GM21515 (cell line): ENCODE measurements around the gene ANKRD11.
"Not testable (repeated sequence)": the region's sequence is repeated elsewhere in the genome, so short reads cannot be mapped to it uniquely, and the experiment has no call there.

ENCODE experiments used
- ATAC-seq: cut with Tn5 transposase; IDR thresholded peaks from one replicate; pipeline ENCODE4 v1.9.1; 2021; ENCODE audit not compliant: unreplicated experiment

The ANKRD11 gene

DNA sequence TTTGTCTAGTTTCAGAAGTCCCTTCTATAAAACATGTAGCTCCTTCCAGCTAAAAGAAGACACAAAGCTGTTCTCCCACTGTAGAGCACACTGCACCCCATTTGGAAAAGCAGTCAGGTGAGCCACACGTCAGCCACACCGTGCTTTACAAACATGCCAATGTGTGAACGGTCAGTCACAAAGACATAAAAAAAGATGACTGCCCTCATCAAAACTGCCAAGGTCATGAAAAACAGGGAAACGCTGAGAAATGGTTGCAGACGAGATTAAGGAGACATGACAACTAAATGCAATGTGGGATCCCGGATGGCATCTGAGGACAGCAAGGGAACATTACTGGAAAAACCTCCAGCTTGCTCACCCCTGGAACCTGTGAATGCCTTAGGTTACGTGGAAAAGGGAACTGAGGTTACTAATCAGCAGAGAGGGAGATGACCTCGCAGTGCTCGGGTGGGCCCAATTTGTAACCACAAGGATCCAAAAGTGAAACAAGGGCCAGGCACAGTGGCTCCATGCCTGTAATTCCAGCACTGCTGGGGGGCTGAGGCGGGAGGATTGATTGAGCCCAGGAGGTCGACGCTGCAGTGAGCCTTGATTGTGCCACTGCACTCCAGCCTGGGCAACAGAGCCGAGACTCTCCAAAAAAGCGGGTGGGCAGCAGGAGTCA is 8.1 kb downstream of the ANKRD11 start:
- ATAC-seq: no peak

DNA sequence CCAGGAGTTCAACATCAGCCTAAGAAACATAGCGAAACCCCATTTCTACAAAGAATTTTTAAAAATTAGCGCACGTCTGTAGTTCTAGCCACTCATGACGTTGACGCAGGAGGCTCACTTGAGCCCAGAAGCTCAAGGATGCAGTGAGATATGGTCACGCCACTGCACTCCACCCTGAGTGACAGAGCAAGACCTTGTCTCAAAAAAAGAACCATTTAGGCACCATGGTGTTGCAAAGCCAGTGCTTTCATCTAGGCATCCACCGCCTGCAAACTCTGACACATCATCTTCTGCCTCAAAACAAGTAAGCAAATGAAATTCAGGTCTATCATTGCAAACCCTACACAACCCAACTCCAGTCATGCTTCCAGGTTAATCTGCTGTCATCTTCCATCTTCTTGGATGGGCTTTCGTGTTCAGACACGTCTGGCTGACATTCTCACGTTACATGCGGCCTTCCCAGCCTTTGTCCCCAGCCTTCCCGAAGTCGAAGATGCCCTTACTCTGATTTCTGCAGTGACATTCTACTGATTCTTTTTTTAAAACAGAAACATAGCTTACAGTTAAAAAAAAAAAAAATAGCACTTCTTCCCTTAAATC is 8.9 kb downstream of the ANKRD11 start:
- ATAC-seq: no peak

DNA sequence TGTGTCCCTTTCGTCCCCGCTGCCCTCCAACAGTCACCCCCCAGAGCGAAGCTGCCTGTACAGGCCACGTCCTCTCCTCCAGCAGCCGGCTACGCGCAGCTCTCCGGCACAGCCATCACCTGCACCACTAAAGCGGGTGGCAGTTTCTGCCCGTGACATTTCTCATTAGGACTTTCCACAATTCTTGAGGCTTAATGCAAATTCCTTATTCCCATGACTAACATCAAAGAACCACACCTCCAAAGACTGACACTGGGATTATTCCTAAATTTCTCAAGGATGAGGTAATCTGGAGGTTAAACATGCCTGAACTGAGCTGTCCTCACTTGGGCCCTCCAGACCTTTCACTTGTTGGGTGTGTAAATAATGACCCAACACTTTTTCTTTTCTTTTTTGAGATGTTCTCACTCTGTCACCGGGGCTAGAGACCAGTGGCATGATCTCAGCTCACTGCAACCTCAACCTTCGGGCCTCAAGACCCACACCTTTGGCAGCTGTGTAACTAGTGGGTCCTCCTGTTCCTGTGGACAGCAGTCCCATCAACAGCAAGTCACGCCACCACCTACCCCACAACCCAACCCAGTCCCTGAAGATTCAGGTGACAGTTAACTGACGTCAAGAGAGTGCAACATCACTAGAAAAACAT is 11.7 kb downstream of the ANKRD11 start:
- no peak for ATAC-seq

DNA sequence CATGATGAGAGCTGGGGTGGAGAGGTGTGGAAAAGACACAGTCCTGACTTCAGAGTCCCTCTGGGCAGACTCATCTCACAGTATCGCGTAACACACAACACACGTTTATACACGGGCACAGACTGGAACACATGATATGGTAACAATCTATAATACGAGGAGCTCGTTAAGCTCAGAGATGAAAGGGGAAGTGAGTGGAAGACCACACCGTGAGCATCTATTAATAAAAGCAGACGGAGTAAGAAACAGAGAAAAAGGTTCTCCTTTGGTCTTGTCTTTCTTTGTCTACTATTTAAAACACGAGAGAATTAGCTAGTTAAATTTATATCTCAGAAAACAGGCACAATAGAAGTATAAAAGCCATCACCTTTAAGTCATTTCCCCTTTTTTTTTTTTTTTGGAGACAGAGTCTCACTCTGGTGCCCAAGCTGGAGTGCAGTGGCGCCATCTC is 13.5 kb downstream of the ANKRD11 start:
- peak; percentile 55 for ATAC-seq

DNA sequence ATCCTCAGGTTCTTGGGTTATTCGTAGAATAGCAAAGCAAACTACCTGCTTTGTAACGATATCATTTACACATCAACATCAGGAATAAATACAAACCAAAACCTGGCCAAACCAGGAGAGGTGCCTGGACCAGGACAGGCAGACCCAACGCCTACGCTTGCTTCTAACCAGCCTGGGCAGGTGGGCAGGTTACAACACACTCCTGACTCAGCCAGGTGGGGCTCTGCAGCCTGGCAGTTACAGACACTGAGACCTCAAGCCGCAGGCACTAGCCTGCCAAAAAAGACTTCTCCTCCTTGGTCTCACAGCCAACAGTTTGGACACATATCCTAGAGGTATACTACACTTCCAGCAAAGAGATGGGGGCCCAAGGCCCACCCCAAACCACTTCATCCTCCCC is 14.0 kb downstream of the ANKRD11 start:
- peak; percentile 13 for ATAC-seq

DNA sequence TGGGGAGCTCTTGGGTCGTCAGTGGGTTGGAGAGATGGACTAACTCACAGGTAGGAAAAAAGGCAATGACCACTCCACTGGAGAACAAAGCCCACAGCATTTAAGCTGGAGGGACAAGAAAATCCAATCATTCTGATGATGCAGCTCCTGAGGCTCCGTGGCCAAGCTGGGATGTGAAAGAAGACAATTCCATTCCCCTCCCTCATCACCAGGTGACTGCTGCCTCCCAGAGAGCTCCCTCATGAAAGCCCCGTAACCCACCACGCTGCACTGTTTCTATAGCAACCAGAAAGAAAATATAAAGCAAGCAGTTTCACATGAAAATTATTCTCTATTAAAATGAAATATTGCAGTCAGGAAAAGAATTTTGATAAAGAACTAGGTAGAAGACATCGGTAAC is 15.2 kb downstream of the ANKRD11 start:
- ATAC-seq: no peak

DNA sequence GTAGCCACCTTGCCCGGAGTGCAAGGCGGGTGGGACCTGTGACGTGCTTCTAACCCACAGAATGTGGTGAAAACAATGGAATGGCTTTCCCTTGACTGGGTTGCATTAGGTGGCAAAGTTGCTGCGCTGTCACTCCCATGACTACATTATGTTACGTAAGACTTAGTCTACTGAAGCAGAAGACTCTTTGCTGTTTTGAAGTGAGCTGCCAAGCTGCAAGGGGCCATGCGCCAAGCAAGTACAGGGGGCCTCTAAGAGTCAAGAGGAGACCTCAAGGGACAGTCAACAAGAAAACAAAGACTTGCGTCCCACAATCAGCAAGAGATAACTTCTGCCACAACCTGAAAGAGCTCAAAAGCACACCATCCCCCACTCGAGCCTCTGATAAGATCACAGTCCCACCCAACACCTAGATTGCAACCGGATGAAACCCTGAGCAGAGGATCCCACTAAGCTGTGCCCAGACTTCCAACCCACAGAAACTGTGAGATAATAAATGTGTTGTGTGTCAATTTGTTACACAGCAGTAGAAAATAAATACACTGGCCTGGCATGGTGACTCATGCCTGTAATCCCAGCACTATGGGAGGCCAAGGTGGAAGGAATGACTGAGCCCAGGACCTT is 16.5 kb downstream of the ANKRD11 start:
- ATAC-seq: no peak

DNA sequence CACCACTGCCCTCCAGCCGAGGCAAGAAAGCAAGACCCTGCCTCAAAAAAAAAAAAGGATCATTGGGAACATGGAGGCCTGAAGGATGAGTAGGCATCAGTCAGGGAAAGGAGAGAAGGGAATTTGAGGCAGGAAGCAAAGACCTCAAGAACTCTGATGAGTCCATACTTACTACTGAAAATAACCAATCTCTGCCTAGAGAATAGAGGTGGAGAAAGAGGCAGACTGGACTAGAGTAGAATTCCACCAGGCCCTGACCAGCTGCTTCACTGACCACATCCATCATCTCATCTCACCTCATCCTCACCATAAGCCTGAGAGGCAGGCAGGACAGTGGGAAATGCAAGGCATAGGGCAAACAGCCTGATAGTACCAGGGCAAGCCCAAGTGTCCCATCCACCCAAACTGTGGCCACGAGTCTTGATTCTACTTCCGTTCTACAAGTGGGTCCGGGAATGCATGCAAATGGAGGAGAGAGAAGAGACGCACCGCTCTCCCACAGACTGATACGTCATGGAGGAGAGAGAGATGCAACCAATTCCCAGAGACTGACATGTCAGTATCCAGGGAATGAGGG is 17.1 kb downstream of the ANKRD11 start:
- ATAC-seq: no peak

DNA sequence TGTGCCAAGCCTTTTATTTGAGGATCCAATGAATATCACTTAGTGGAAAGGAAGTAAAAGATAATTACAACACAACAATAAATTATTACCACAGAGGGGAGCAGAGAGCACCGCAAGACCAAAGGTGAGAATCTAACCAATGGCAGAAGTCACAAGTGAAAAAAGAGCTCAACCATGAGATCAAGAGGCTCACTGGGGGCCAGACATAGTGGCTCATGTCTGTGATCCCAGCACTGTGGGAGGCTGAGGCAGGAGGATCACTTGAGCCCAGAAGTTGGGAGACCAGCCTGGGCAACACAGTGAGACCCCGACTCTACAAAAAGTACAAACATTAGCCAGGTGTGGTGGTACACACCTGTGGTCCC is 17.7 kb downstream of the ANKRD11 start:
- no peak for ATAC-seq

DNA sequence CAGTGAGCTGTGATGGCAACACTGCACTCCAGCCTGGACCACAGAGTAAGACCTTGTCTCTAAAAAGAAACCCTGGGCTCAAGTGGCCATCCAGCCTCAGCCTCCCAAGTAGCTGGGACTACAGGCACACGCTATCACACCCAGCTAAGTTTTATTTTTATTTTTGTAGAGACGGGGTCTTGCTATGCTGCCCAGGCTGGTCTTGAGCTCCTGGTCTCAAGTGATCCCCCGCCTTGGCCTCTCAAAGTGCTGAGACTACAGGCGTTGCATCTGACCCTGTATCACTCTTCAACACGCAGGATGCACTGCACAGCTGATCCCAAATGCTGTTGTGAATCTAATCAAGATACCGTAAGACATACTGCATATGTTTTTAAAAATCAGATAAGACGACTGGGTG is 23.0 kb downstream of the ANKRD11 start:
- no peak for ATAC-seq

DNA sequence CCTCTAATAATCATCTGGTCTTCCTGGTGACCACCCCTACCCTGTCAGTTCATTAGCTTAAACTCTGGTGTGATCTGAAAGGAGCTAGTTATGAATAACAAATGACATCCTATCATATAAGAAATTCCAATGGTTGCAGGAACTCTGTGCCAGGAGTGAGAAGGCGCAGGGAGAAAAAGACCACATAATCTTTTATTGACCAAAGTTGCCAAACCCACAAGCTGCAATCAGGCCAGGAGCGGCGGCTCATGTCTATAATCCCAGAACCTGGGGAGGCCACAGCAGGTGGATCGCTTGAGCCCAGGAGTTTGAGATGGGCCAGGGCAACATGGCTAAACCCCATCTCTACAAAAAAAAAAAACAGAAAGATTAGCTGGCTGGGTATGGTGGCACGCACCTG is 23.4 kb downstream of the ANKRD11 start:
- ATAC-seq: no peak

DNA sequence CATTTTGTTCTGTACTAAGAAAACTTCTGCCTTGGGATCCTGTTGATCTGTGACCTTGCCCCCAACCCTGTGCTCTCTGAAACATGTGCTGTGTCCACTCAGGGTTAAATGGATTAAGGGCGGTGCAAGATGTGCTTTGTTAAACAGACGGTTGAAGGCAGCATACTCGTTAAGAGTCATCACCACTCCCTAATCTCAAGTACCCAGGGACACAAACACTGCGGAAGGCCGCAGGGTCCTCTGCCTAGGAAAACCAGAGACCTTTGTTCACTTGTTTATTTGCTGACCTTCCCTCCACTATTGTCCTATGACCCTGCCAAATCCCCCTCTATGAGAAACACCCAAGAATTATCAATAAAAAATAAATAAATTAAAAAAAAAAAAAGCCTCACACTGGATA is 27.0 kb downstream of the ANKRD11 start:
- ATAC-seq: not testable (repeated sequence)

DNA sequence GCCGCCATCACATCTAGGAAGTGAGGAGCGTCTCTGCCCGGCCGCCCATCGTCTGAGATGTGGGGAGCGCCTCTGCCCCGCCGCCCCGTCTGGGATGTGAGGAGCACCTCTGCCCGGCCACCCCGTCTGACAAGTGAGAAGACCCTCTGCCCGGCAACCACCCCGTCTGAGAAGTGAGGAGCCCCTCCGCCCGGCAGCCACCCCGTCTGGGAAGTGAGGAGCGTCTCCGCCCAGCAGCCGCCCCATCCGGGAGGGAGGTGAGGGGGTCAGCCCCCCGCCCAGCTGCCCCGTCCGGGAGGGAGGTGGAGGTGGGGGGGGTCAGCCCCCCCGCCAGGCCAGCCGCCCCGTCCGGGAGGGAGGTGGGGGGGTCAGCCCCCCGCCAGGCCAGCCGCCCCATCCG is 27.7 kb downstream of the ANKRD11 start:
- not testable (repeated sequence) for ATAC-seq

DNA sequence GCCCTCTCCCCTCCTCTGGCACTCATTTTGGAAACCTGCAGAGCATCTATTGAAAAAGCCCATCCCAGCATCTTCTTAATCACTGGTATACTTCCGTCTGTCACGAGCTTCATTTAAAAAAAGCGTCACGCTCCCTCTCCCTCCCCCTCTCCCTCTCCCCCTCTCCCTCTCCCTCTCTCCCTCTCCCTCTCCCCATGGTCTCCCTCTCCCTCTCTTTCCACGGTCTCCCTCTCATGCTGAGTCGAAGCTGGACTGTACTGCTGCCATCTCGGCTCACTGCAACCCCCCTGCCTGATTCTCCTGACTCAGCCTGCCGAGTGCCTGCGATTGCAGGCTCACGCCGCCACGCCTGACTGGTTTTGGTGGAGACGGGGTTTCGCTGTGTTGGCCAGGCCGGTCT is 28.5 kb downstream of the ANKRD11 start:
- not testable (repeated sequence) for ATAC-seq

DNA sequence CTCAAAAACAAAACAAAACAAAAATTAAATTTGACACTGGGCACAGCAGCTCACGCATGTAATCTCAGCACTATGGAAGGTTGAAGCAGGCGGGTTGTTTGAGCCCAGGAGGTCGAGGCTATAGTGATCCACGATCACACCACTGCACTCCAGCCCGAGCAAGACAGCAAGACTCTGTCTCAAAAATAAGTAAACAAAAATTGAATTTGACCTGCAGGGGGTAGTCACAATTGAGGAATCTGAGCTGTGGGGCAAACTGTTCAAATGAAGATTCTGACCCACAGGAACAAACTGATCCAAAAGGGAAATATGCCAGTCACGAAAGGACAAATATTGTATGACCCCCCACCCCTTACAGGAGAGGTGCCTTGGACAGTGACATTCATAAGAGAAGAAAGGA is 29.8 kb downstream of the ANKRD11 start:
- ATAC-seq: no peak

DNA sequence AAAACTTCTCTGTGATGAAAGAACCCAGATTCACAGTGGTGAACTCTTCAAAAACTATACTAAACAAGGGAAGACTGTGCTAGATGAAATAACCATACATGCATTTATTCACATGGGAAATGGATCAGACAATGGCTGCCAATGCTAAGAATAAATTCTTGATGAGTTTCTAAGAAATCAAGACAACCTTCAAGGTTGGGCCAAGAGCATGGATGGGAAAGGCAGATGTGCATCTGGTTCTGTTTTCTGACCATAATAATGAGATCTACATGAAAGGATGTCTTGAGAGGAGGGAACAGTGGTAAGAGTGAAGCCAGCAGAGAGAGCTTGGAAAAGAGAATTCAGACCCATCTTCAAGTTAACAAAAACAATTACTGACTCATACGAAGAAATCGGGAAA is 31.4 kb downstream of the ANKRD11 start:
- no peak for ATAC-seq

DNA sequence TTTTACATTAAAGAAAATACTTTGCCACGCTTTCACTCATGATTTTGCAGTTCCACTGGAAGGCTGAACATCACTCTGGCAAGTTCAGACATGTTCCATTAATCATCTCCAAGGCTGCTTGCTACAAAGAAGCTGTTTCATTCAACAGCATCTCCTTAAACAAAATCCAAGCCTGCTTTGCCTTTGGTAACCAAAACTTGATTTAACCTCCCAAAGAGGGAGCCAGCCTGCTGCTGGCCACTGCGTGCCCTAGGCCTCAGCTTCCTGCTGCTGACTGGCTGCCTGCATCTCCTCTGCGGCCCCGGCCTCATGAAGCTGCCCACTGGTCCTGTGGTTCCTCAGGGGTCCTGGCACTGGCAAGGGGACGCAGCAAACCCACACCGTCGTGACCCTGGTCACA is 31.8 kb downstream of the ANKRD11 start:
- ATAC-seq: no peak

DNA sequence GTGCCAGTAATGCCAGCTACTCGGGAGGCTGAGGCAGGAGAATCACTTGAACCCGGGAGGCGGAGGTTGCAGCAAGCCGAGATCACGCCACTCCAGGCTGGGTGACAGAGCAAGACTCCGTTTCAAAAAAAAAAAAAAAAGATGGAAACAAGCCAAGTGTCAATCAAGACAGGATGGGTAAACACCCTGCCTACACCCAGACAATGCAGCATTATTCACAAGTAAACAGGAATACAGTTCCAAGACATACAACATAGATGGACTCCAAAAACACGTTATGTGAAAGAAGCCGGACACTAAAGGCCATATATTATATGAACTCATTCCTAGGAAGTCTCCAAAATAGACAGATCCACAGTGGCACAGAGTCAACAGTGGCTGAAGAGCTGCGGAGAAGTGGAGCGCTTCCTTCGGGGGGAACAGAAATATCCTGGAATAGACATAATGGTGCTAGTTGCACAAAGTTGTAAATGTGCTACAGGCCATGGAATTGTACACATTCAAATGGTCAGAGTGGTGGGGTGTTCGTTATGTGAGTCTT is 33.9 kb downstream of the ANKRD11 start:
- no peak for ATAC-seq

DNA sequence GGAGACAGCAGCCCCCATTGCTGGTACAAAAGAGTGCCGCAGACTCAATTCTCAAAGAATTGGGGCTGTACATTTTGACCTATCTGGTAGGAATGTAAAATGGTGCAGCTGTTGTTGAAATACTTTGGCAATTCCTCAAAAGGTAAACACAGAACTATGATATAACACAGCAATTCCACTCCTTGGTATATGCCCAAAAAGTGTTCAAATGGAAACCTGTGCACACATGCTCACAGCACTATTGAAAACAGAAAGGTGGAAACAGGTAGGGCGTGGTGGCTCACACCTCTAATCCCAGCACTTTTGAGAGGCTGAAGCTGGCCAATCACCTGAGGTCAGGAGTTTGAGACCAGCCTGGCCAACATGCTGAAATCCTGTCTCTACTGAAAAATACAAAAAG is 34.7 kb downstream of the ANKRD11 start:
- no peak for ATAC-seq

DNA sequence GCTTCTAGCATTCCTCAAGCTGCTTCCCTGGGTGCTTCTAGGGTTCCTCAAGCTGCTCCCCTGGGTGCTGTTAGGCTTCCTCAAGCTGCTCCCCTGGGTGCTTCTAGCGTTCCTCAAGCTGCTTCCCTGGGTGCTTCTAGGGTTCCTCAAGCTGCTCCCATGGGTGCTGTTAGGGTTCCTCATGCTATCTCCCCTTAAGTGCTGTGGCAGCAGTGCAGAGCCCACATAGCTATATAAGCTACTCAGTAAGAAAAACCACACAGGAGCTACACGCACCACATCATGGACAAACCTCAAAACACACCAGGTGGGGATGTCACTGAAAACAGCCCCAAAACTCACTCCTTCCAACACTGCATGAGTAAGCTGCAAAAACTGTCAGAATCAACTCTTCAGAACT is 35.2 kb downstream of the ANKRD11 start:
- ATAC-seq: no peak

DNA sequence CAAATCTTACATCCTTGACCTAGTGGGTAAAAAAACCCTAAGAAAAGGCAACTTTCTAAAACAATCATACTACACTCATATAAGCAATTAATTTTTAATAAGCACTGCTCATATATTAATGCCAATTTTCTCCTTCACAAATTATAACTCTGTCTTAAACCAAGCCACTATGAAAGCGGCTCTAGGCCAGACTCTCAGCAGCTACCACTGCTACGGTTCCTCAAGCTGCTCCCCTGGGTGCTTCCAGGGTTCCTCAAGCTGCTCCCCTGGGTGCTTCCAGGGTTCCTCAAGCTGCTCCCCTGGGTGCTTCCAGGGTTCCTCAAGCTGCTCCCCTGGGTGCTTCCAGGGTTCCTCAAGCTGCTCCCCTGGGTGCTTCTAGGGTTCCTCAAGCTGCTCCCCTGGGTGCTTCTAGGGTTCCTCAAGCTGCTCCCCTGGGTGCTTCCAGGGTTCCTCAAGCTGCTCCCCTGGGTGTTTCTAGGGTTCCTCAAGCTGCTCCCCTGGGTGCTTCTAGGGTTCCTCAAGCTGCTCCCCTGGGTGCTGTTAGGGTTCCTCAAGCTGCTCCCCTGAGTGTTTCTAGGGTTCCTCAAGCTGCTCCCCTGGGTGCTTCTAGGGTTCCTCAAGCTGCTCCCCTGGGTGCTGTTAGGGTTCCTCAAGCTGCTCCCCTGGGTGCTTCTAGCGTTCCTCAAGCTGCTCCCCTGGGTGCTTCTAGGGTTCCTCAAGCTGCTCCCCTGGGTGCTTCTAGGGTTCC is 35.8 kb downstream of the ANKRD11 start:
- not testable (repeated sequence) for ATAC-seq
